ENCODE results near the gene ENDOD1.
A peak's percentile ranks its signal among the peaks of the same experiment; 100 is the strongest.

The ENDOD1 gene

GRCh38 chr11:95076416-95076815 lies 13.2 kb upstream of the ENDOD1 start:
- DNase-seq (ENCODE audit: low spot score), result no peak

GRCh38 chr11:95076981-95077380 lies 12.7 kb upstream of the ENDOD1 start:
- no peak for DNase-seq (ENCODE audit: low spot score)

- DNase-seq (ENCODE audit: low spot score), result no peak
Observed at GRCh38 chr11:95078526-95078925, 11.1 kb upstream of the ENDOD1 start.

GRCh38 chr11:95081010-95081409 lies 8.6 kb upstream of the ENDOD1 start:
- no peak for DNase-seq (ENCODE audit: low spot score)

- DNase-seq (ENCODE audit: low spot score), result no peak
Observed at GRCh38 chr11:95081412-95081811, 8.2 kb upstream of the ENDOD1 start.

- DNase-seq (ENCODE audit: low spot score), result no peak
Observed at GRCh38 chr11:95082576-95083001, 7.1 kb upstream of the ENDOD1 start.

- no peak for DNase-seq (ENCODE audit: low spot score)
Observed at GRCh38 chr11:95084509-95084908, 5.1 kb upstream of the ENDOD1 start.

- DNase-seq (ENCODE audit: low spot score), result no peak
Observed at GRCh38 chr11:95085117-95085816, 4.4 kb upstream of the ENDOD1 start.

- no peak for DNase-seq (ENCODE audit: low spot score)
Observed at GRCh38 chr11:95086151-95086550, 3.5 kb upstream of the ENDOD1 start.

GRCh38 chr11:95086836-95087570 lies 2.6 kb upstream of the ENDOD1 start:
- DNase-seq (ENCODE audit: low spot score), result no peak

GRCh38 chr11:95088946-95089619 lies 563 bp upstream of the ENDOD1 start:
- no peak for DNase-seq (ENCODE audit: low spot score)

GRCh38 chr11:95091663-95092180 lies 2.1 kb downstream of the ENDOD1 start:
- no peak for DNase-seq (ENCODE audit: low spot score)

GRCh38 chr11:95092549-95093324 lies 3.1 kb downstream of the ENDOD1 start:
- peak; percentile 40 for DNase-seq (ENCODE audit: low spot score)

- DNase-seq (ENCODE audit: low spot score), result no peak
Observed at GRCh38 chr11:95093548-95093947, 3.9 kb downstream of the ENDOD1 start.

- DNase-seq (ENCODE audit: low spot score), result no peak
Observed at GRCh38 chr11:95095858-95096587, 6.4 kb downstream of the ENDOD1 start.

- no peak for DNase-seq (ENCODE audit: low spot score)
Observed at GRCh38 chr11:95097209-95097608, 7.6 kb downstream of the ENDOD1 start.

- no peak for DNase-seq (ENCODE audit: low spot score)
Observed at GRCh38 chr11:95098826-95099225, 9.2 kb downstream of the ENDOD1 start.

- no peak for DNase-seq (ENCODE audit: low spot score)
Observed at GRCh38 chr11:95100191-95100648, 10.6 kb downstream of the ENDOD1 start.

GRCh38 chr11:95100856-95101507 lies 11.3 kb downstream of the ENDOD1 start:
- DNase-seq (ENCODE audit: low spot score), result no peak

GRCh38 chr11:95101935-95102334 lies 12.3 kb downstream of the ENDOD1 start:
- no peak for DNase-seq (ENCODE audit: low spot score)

GRCh38 chr11:95102733-95103132 lies 13.1 kb downstream of the ENDOD1 start:
- no peak for DNase-seq (ENCODE audit: low spot score)

Data from HuH-7.5 (cell line).